K562 (cell line): Measurements from ENCODE around the gene GSTM5. TPM values are rescaled to one million over a fixed set of nuclear protein-coding genes. Genes with fewer than 3 reads are reported as not detected.

Experiments used
- CHAMP1 ChIP-seq: fragments of 450-650 bp; IDR thresholded peaks from 2 replicates; pipeline ENCODE4 v1.6.1; 2016; ENCODE audit warnings: mild to moderate bottlenecking
- CSDE1 ChIP-seq, 2 experiments: fragments of 450-650 bp; IDR thresholded peaks; 2 replicates each; pipeline ENCODE4 v1.6.1; 2016; ENCODE audit warnings: mild to moderate bottlenecking in 1 of 2
- DACH1 ChIP-seq: fragments of 450-650 bp; IDR thresholded peaks from 2 replicates; pipeline ENCODE4 v1.6.1; 2018; ENCODE audit not compliant: partially characterized antibody
- ELF2 ChIP-seq: fragments of 250-450 bp; sonication (Bioruptor Pico); IDR thresholded peaks from 2 replicates; pipeline ENCODE4 v1.5.0; 2021; ENCODE audit warnings: mild to moderate bottlenecking
- HDAC6 ChIP-seq: IDR thresholded peaks from 2 replicates; pipeline ENCODE4 v1.6.1; 2012; ENCODE audit warnings: low read depth, mild to moderate bottlenecking, control low read depth, inconsistent platforms, low read length, moderate library complexity
- LEF1 ChIP-seq: fragments of 450-650 bp; IDR thresholded peaks from 2 replicates; pipeline ENCODE4 v1.6.1; 2016; ENCODE audit warnings: mild to moderate bottlenecking
- NRF1 ChIP-seq, 2 experiments: fragments of 450-650 bp; IDR thresholded peaks in 1 of 2; conservative IDR thresholded peaks in 1 of 2; 2 replicates each; pipeline ENCODE4 v1.6.1; 2014; ENCODE audit warnings: mild to moderate bottlenecking in 2 of 2
- PHTF2 ChIP-seq: fragments of 250-450 bp; sonication (Bioruptor Pico); IDR thresholded peaks from 2 replicates; pipeline ENCODE4 v1.5.0; 2021; ENCODE audit warnings: mild to moderate bottlenecking
- PTTG1 ChIP-seq: fragments of 450-650 bp; IDR thresholded peaks from 2 replicates; pipeline ENCODE4 v1.6.1; 2016; ENCODE audit warnings: low read depth, mild to moderate bottlenecking, missing genetic modification characterization, missing compliant biosample characterization
- U2AF1 ChIP-seq: fragments of 200-400 bp; formaldehyde crosslinking; optimal IDR thresholded peaks from 2 replicates; pipeline ENCODE3; 2017; ENCODE audit warnings: mild to moderate bottlenecking, low read depth, low read length, moderate library complexity
- ZBTB34 ChIP-seq: fragments of 250-450 bp; sonication (Bioruptor Pico); IDR thresholded peaks from 2 replicates; pipeline ENCODE4 v1.8.0; 2021; ENCODE audit warnings: mild to moderate bottlenecking, moderate library complexity
- ZBTB5 ChIP-seq: fragments of 450-650 bp; IDR thresholded peaks from 2 replicates; pipeline ENCODE4 v1.6.1; 2017; ENCODE audit warnings: antibody characterized with exemption
- ZKSCAN8 ChIP-seq: fragments of 200-800 bp; sonication (Bioruptor generic); IDR thresholded peaks from 2 replicates; pipeline ENCODE4 v1.6.1; 2016; ENCODE audit warnings: missing genetic modification characterization, missing compliant biosample characterization
- ZNF586 ChIP-seq: fragments of 450-650 bp; formaldehyde crosslinking; conservative IDR thresholded peaks from 2 replicates; pipeline ENCODE4 v1.4.0; 2020; ENCODE audit warnings: mild to moderate bottlenecking, moderate library complexity
- polyA plus RNA-seq, 8 experiments: library from polyadenylated mRNA; depleted of rRNA in 4 of 8; stranded (reverse) in 5 of 8; unstranded in 3 of 8; fragments of >200 nt; fragmentation: Nextera tagmentation in 2 of 8; fragmentation: Illumina TruSeq in 1 of 8; extraction: Ambion mirVana in 2 of 8; extraction: Trizol in 1 of 8; gene quantifications; 2 replicates each; pipeline versions ENCODE4 v1.2.1 to v1.2.3, GENCODE V29; 2011 to 2014; ENCODE audit warnings: inconsistent platforms in 1 of 8, missing spikeins in 1 of 8
- total RNA-seq, 7 experiments: library from RNA; depleted of rRNA in 6 of 7; stranded (reverse); fragments of >200 nt in 6 of 7; fragmentation: Illumina TruSeq in 2 of 7; extraction: Trizol in 2 of 7; gene quantifications; 2 replicates each; pipeline versions ENCODE4 v1.2.1 to v1.2.3, GENCODE V29; 2011 to 2021; ENCODE audit warnings: low replicate concordance in 1 of 7
- TF ChIP-seq, protein P1 (sequence below): sonication (generic); formaldehyde crosslinking; IDR thresholded peaks from 2 replicates; pipeline ENCODE4 v1.8.0; 2022; ENCODE audit warnings: mild to moderate bottlenecking, missing genetic modification reagents
- TF ChIP-seq, protein P2 (sequence below), 2 experiments: IDR thresholded peaks; 2 replicates each; pipeline ENCODE4 v1.6.1; 2012; ENCODE audit warnings: improper control_type of control experiment in 2 of 2, low read depth in 2 of 2, low read length in 2 of 2, borderline replicate concordance in 1 of 2

Gene GSTM5
- total and polyA plus RNA-seq, 9 of the 15 experiments (the other 6 are each of a cell fraction or from before 2014, with no cell fraction given), result not detected

GRCh38 chr1:109667452-109668122 is 44.5 kb upstream of the GSTM5 start, which contains the start of gene GSTM2 (continued):
- TF ChIP-seq, protein P1, sequence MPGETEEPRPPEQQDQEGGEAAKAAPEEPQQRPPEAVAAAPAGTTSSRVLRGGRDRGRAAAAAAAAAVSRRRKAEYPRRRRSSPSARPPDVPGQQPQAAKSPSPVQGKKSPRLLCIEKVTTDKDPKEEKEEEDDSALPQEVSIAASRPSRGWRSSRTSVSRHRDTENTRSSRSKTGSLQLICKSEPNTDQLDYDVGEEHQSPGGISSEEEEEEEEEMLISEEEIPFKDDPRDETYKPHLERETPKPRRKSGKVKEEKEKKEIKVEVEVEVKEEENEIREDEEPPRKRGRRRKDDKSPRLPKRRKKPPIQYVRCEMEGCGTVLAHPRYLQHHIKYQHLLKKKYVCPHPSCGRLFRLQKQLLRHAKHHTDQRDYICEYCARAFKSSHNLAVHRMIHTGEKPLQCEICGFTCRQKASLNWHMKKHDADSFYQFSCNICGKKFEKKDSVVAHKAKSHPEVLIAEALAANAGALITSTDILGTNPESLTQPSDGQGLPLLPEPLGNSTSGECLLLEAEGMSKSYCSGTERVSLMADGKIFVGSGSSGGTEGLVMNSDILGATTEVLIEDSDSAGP (CRISPR knock-in tag), result no peak
- TF ChIP-seq HDAC6 (no peak), DACH1 (no peak), CHAMP1 (no peak), ZBTB34 (CRISPR knock-in tag) (no peak), ZKSCAN8 (CRISPR knock-in tag) (no peak), CSDE1 (IDR thresholded peaks at IDR 0.05) (no peak), PHTF2 (no peak), NRF1 (conservative IDR thresholded peaks at IDR 0.05 in 1 of 2, IDR thresholded peaks at IDR 0.05 in 1 of 2) (peak; percentile 46 to 50; a peak in 3 of 4 replicates), ZBTB5 (no peak), LEF1 (no peak), U2AF1 (no peak), PTTG1 (no peak), ZNF586 (CRISPR knock-in tag) (no peak), ELF2 (no peak)
- TF ChIP-seq, protein P2, sequence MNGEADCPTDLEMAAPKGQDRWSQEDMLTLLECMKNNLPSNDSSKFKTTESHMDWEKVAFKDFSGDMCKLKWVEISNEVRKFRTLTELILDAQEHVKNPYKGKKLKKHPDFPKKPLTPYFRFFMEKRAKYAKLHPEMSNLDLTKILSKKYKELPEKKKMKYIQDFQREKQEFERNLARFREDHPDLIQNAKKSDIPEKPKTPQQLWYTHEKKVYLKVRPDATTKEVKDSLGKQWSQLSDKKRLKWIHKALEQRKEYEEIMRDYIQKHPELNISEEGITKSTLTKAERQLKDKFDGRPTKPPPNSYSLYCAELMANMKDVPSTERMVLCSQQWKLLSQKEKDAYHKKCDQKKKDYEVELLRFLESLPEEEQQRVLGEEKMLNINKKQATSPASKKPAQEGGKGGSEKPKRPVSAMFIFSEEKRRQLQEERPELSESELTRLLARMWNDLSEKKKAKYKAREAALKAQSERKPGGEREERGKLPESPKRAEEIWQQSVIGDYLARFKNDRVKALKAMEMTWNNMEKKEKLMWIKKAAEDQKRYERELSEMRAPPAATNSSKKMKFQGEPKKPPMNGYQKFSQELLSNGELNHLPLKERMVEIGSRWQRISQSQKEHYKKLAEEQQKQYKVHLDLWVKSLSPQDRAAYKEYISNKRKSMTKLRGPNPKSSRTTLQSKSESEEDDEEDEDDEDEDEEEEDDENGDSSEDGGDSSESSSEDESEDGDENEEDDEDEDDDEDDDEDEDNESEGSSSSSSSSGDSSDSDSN (IDR thresholded peaks at IDR 0.05; ENCODE audit: borderline replicate concordance in 1 of 2, low read depth in 2 of 2, low read length in 2 of 2), result 0 out of 4 replicates have a peak, but pooled peaks of 1 of the 2 experiments have one; percentile 56
